ENCODE data around the gene LONP1.
"Not testable (repeated sequence)": the region's sequence is repeated elsewhere in the genome, so short reads cannot be mapped to it uniquely, and the experiment has no call there.

The LONP1 gene

GRCh38 chr19:5690955-5691821, 28.8 kb downstream of the LONP1 start:
- peak overlapping the region; percentile 97 for H3K4me2 ChIP-seq (ENCODE audit: low read length)
- peak overlapping the region; percentile 81 for H3K4me3 ChIP-seq (ENCODE audit: low read length)
- H3K4me1 ChIP-seq (ENCODE audit: control insufficient read depth, insufficient read depth, low read length), result peaks cover 29% of the 10 kb centered on the region
- H3K9ac ChIP-seq (ENCODE audit: low read depth, low read length), result peak overlapping the region; percentile 90
- H3K9me3 ChIP-seq (replicated peaks; ENCODE audit: low read length), result no peaks in the 10 kb centered on the region
- peaks cover 59% of the 10 kb centered on the region for H3K36me3 ChIP-seq (ENCODE audit: insufficient read depth, low read length)
- H3K27me3 ChIP-seq (ENCODE audit: control insufficient read depth, insufficient read depth, low read length), result no peaks in the 10 kb centered on the region

GRCh38 chr19:5690125-5690954, 29.6 kb downstream of the LONP1 start, which contains the start of gene RPL36:
RPL36 (plus strand) TSS chr19:5690295; CDS start chr19:5690508, 213 bp downstream.
- Histone ChIP-seq H3K4me2 (ENCODE audit: low read length) (peak within 1 kb of the TSS; percentile 97), H3K27me3 (ENCODE audit: control insufficient read depth, insufficient read depth, low read length) (no peaks in the 10 kb centered on the region), H3K4me3 (ENCODE audit: low read length) (peak within 1 kb of the TSS; percentile 81), H3K9ac (ENCODE audit: low read depth, low read length) (peak within 1 kb of the TSS; percentile 90), H3K9me3 (replicated peaks; ENCODE audit: low read length) (no peaks in the 10 kb centered on the region), H3K36me3 (ENCODE audit: insufficient read depth, low read length) (peaks cover 50% of the 10 kb centered on the region), H3K4me1 (ENCODE audit: control insufficient read depth, insufficient read depth, low read length) (peaks cover 29% of the 10 kb centered on the region)

GRCh38 chr19:5688262-5688881, 31.6 kb downstream of the LONP1 start:
- Histone ChIP-seq H3K4me1 (ENCODE audit: control insufficient read depth, insufficient read depth, low read length) (peaks cover 24% of the 10 kb centered on the region), H3K36me3 (ENCODE audit: insufficient read depth, low read length) (peaks cover 31% of the 10 kb centered on the region)
- H3K4me2 ChIP-seq (ENCODE audit: low read length); H3K9ac ChIP-seq (ENCODE audit: low read depth, low read length); H3K27me3 ChIP-seq (ENCODE audit: control insufficient read depth, insufficient read depth, low read length); H3K4me3 ChIP-seq (ENCODE audit: low read length); H3K9me3 ChIP-seq (replicated peaks; ENCODE audit: low read length): not testable (repeated sequence)

- H3K9me3 ChIP-seq (replicated peaks; ENCODE audit: low read length), result no peaks in the 10 kb centered on the region
- H3K9ac ChIP-seq (ENCODE audit: low read depth, low read length), result no peak overlapping the region
- H3K4me1 ChIP-seq (ENCODE audit: control insufficient read depth, insufficient read depth, low read length), result peaks cover 16% of the 10 kb centered on the region
- no peaks in the 10 kb centered on the region for H3K27me3 ChIP-seq (ENCODE audit: control insufficient read depth, insufficient read depth, low read length)
- H3K36me3 ChIP-seq (ENCODE audit: insufficient read depth, low read length), result peaks cover 23% of the 10 kb centered on the region
- peak overlapping the region; percentile 92 for H3K4me2 ChIP-seq (ENCODE audit: low read length)
- peak overlapping the region; percentile 83 for H3K4me3 ChIP-seq (ENCODE audit: low read length)
These were observed 32.4 kb downstream of the LONP1 start for GRCh38 chr19:5687360-5688198.

GRCh38 chr19:5686647-5687359, 33.1 kb downstream of the LONP1 start:
- Histone ChIP-seq H3K9ac (ENCODE audit: low read depth, low read length) (peak overlapping the region; percentile 65), H3K4me1 (ENCODE audit: control insufficient read depth, insufficient read depth, low read length) (peaks cover 8% of the 10 kb centered on the region), H3K9me3 (replicated peaks; ENCODE audit: low read length) (no peaks in the 10 kb centered on the region), H3K36me3 (ENCODE audit: insufficient read depth, low read length) (peaks cover 15% of the 10 kb centered on the region), H3K4me3 (ENCODE audit: low read length) (peak overlapping the region; percentile 83), H3K4me2 (ENCODE audit: low read length) (peak overlapping the region; percentile 92), H3K27me3 (ENCODE audit: control insufficient read depth, insufficient read depth, low read length) (no peaks in the 10 kb centered on the region)

GRCh38 chr19:5686326-5686646, 33.7 kb downstream of the LONP1 start:
- Histone ChIP-seq H3K9ac (ENCODE audit: low read depth, low read length) (no peak overlapping the region), H3K4me3 (ENCODE audit: low read length) (peak overlapping the region; percentile 83), H3K4me1 (ENCODE audit: control insufficient read depth, insufficient read depth, low read length) (peaks cover 4% of the 10 kb centered on the region), H3K9me3 (replicated peaks; ENCODE audit: low read length) (no peaks in the 10 kb centered on the region), H3K27me3 (ENCODE audit: control insufficient read depth, insufficient read depth, low read length) (no peaks in the 10 kb centered on the region), H3K4me2 (ENCODE audit: low read length) (peak overlapping the region; percentile 92), H3K36me3 (ENCODE audit: insufficient read depth, low read length) (peaks cover 10% of the 10 kb centered on the region)

GRCh38 chr19:5684694-5685430, 35.1 kb downstream of the LONP1 start:
- Histone ChIP-seq H3K27me3 (ENCODE audit: control insufficient read depth, insufficient read depth, low read length) (no peaks in the 10 kb centered on the region), H3K4me1 (ENCODE audit: control insufficient read depth, insufficient read depth, low read length) (peaks cover 8% of the 10 kb centered on the region), H3K4me2 (ENCODE audit: low read length) (no peak overlapping the region), H3K36me3 (ENCODE audit: insufficient read depth, low read length) (no peaks in the 10 kb centered on the region), H3K4me3 (ENCODE audit: low read length) (no peak overlapping the region), H3K9ac (ENCODE audit: low read depth, low read length) (no peak overlapping the region), H3K9me3 (replicated peaks; ENCODE audit: low read length) (no peaks in the 10 kb centered on the region)

- Histone ChIP-seq H3K9me3 (replicated peaks; ENCODE audit: low read length) (no peaks in the 10 kb centered on the region), H3K4me2 (ENCODE audit: low read length) (no peak overlapping the region), H3K4me3 (ENCODE audit: low read length) (no peak overlapping the region), H3K4me1 (ENCODE audit: control insufficient read depth, insufficient read depth, low read length) (peaks cover 17% of the 10 kb centered on the region), H3K36me3 (ENCODE audit: insufficient read depth, low read length) (no peaks in the 10 kb centered on the region), H3K9ac (ENCODE audit: low read depth, low read length) (no peak overlapping the region), H3K27me3 (ENCODE audit: control insufficient read depth, insufficient read depth, low read length) (no peaks in the 10 kb centered on the region)
These were observed 36.6 kb downstream of the LONP1 start for GRCh38 chr19:5683177-5683886.

GRCh38 chr19:5682107-5682482, 37.9 kb downstream of the LONP1 start:
- H3K4me1 ChIP-seq (ENCODE audit: control insufficient read depth, insufficient read depth, low read length), result peaks cover 13% of the 10 kb centered on the region
- no peak overlapping the region for H3K4me3 ChIP-seq (ENCODE audit: low read length)
- H3K9me3 ChIP-seq (replicated peaks; ENCODE audit: low read length), result no peaks in the 10 kb centered on the region

More at GRCh38 chr19:5682107-5682482, 37.9 kb downstream of the LONP1 start:
- H3K27me3 ChIP-seq (ENCODE audit: control insufficient read depth, insufficient read depth, low read length), result no peaks in the 10 kb centered on the region
- H3K36me3 ChIP-seq (ENCODE audit: insufficient read depth, low read length), result peaks cover 7% of the 10 kb centered on the region
- no peak overlapping the region for H3K4me2 ChIP-seq (ENCODE audit: low read length)
- no peak overlapping the region for H3K9ac ChIP-seq (ENCODE audit: low read depth, low read length)

All from skeletal muscle satellite cell (primary cell).